22Rv1 (cell line): ENCODE results near the gene SLC6A5.

Experiments used
- H3K27ac ChIP-seq: fragments of 450-650 bp; 2 replicates; pipeline ENCODE4 v1.5.1; 2017
- ZFX ChIP-seq: fragments of 450-650 bp; IDR thresholded peaks from 2 replicates; pipeline ENCODE4 v1.6.1; 2017; ENCODE audit warnings: antibody characterized with exemption, borderline replicate concordance
- TF ChIP-seq, protein P1 (sequence below): fragments of 450-650 bp; IDR thresholded peaks from 2 replicates; pipeline ENCODE4 v1.5.1; 2017; ENCODE audit warnings: mild to moderate bottlenecking

Gene SLC6A5

DNA sequence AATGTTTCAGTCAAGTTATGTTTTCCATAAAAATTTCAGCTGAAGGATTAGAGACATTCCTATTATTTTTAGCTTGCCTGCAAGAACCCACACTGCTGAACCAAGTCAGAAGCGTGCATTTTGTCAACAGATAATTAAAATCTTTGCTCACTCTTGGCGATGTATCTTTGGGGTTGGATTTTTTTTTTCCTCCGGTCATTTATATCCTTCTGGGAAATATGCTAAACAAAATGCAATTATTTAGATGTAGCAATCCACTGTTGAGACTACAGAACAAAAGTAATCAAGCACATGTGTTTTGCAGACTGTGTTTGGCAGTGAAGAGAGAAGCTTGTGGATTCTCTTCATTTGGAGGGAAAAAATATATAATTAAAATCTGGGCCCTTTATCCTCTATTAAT, 54.6 kb downstream of the SLC6A5 start:
- H3K27ac ChIP-seq, result no peak overlapping the region
- no peak for TF ChIP-seq ZFX
- TF ChIP-seq, protein P1, sequence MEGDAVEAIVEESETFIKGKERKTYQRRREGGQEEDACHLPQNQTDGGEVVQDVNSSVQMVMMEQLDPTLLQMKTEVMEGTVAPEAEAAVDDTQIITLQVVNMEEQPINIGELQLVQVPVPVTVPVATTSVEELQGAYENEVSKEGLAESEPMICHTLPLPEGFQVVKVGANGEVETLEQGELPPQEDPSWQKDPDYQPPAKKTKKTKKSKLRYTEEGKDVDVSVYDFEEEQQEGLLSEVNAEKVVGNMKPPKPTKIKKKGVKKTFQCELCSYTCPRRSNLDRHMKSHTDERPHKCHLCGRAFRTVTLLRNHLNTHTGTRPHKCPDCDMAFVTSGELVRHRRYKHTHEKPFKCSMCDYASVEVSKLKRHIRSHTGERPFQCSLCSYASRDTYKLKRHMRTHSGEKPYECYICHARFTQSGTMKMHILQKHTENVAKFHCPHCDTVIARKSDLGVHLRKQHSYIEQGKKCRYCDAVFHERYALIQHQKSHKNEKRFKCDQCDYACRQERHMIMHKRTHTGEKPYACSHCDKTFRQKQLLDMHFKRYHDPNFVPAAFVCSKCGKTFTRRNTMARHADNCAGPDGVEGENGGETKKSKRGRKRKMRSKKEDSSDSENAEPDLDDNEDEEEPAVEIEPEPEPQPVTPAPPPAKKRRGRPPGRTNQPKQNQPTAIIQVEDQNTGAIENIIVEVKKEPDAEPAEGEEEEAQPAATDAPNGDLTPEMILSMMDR, result no peak

DNA sequence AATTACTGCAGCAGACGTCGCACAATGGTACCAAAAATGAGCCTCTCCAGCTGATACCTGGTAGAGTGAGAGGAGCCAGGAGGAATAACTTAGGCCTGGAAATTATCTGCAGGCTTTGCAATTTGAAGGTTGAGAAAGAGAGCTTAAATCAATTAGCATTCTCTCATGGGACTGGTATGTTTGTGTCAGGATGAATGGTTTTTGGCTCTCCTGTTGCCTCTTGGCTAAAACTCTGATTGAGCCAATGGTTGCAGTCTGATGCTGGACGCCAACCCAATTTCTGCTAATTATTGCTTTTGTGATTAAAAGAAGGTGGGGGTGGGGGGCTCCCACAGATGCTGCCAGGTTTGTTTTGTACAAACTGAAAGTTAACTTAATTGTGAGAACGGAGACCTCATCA, 57.5 kb downstream of the SLC6A5 start:
- no peak for TF ChIP-seq ZFX
- TF ChIP-seq, protein P1, result no peak

DNA sequence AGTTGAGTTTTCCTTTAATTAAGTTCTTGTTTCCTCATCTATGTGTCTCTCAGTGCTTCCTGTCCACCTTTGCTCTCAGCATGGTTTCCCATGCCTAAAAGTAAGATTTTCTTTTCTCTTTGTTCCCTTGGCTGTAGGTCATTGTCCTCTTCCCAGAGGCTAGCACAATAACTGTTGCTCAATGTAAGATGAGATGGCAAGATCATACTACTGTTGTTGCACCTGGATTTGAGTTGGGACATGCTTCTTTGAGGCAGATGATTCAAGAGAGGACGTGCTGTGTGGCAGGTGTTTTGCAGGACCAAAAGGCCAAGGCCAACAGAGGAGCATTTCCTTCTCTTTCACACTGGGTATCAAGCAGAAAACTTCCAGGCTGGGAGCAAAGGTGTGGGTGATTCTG, 58.7 kb downstream of the SLC6A5 start:
- H3K27ac ChIP-seq, result no peak overlapping the region
- TF ChIP-seq, protein P1, result no peak
- TF ChIP-seq ZFX, result no peak

More for the DNA sequence above, 57.5 kb downstream of the SLC6A5 start:
- H3K27ac ChIP-seq, result no peak overlapping the region

DNA sequence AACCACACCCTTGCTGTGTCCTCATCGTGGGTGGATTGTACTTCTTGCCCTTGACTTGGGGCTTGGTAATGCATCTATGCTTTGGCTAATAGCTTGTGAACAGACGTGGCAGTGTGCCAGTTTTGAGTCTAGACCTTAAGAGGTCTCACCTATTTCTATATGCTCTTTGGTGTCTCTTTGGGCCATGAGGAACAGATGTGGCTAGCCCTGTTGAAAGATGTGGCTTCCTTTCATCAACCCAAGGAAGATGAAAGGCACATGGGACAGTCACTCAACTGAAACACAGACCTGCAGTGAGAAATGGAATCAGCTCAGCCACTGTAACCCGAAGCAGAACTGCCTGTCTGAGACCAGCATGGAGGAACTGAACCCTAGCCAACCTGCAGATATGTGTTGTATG, 62.0 kb downstream of the SLC6A5 start:
- no peak for TF ChIP-seq ZFX
- TF ChIP-seq, protein P1, result no peak
- no peak overlapping the region for H3K27ac ChIP-seq

DNA sequence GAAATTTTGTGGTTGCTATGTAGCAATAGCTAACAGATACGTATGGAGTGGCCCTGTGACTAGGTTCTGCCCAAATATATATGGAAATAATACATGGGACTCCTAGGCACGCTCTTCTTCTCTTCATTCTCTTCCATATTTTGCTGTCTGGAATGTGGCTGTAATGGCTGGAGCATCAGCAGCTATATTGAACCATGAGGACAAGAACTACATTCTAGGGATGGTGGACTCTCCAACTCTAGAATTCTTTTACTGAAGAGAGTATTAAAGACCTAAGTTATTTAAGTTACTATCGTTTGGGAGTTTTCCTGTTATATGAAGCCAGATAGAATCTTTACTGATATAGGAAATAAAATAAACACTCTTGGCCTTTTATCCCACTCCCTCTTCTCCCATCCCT, 62.4 kb downstream of the SLC6A5 start:
- no peak overlapping the region for H3K27ac ChIP-seq
- TF ChIP-seq ZFX, result no peak
- TF ChIP-seq, protein P1, result no peak

DNA sequence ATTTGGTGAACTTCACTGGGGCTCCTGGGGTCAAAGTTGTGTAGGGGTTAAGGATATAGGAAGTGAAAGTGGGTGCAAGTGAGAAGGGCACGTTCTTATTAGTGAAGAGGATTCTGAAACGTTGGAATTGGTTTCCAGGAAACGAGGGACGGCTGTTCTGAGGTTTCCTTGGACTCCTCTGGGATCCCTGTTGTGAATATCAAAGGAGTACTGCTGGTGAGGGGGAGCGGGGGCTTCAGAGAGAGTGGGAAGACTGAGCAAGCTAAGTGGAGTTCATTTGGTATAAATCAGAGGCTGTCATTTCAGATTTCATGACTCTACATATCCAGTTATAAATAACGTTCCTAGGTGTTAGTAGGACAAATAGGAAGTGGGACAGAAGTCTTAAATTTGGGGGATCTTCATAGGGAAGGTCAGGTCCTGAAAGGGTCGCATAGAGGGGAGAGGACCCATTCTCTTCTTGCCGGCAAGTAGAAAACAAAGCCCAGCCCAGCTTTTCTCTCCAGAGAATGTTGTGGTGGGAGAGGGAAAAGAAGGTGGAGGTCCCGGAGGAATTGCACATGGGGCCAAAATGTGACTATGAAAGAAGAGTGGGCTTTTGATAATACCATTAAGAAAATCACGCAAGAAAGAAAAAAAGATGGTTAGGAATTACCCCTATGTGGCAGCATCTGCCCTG, 68.9 kb downstream of the SLC6A5 start:
- H3K27ac ChIP-seq, result no peak overlapping the region
- TF ChIP-seq, protein P1, result no peak
- TF ChIP-seq ZFX, result no peak
